Adrenal gland (tissue), 5 donors: Measurements from ENCODE around the gene MARVELD2.

ENCODE experiments used
- CTCF ChIP-seq, 6 experiments: fragments of 450-650 bp in 4 of 6; fragments of 200-600 bp in 2 of 6; sonication (generic) in 1 of 6; IDR thresholded peaks; 1 replicate in 5 of 6; 2 replicates in 1 of 6; pipeline versions ENCODE4 v1.5.1 to v1.8.0; 2016 to 2021; ENCODE audit warnings: antibody characterized with exemption in 6 of 6, mild to moderate bottlenecking in 2 of 6, moderate library complexity in 1 of 6
- POLR2A ChIP-seq, 2 donors: fragments of 450-650 bp; IDR thresholded peaks; one replicate each; pipeline ENCODE4 v1.6.1; 2017; ENCODE audit warnings: antibody characterized with exemption in 2 of 2, mild to moderate bottlenecking in 2 of 2, moderate library complexity in 1 of 2
- donor health status: DM: no; HTN: no; CAD: no.

GRCh38 chr5:69492923-69493395 is 78.0 kb downstream of the MARVELD2 start:
- TF ChIP-seq CTCF (IDR thresholded peaks at IDR 0.05) (no peak), POLR2A (IDR thresholded peaks at IDR 0.05) (no peak)
